Caco-2 (cell line): ENCODE data around the gene NUP93. TPM values are rescaled to one million over a fixed set of nuclear protein-coding genes. Genes with fewer than 3 reads are reported as not detected.

Source experiments
- BruUV-seq: library from RNA; stranded (reverse); fragments of 400-500 nt; replicated peaks from 2 replicates; lab custom pipeline; 2021; lab: Mats Ljungman, UMichigan
- CTCF ChIA-PET: fragments of 300-600 bp; sonication (Branson Sonifier 250); formaldehyde crosslinking; loops from one replicate; lab custom pipeline; 2022; ENCODE audit warnings: antibody characterized with exemption; lab: Charles Lee
- POLR2A ChIA-PET: fragments of 300-600 bp; sonication (Branson Sonifier 250); formaldehyde crosslinking; loops from one replicate; lab custom pipeline; 2022; ENCODE audit warnings: antibody characterized with exemption; lab: Charles Lee
- DNase-seq, 2 experiments: peaks; one replicate each; pipeline versions ENCODE4 v3.0.0 to v3.0.0-alpha.2; 2020 to 2022
- H3K27me3 ChIP-seq: replicated peaks from 2 replicates; pipeline ENCODE4 v1.6.0; 2011; ENCODE audit warnings: low read length; ENCODE audit not compliant: control insufficient read depth, insufficient read depth
- H3K36me3 ChIP-seq: 2 replicates; pipeline ENCODE4 v1.5.1; 2011; ENCODE audit warnings: low read length; ENCODE audit not compliant: control insufficient read depth, insufficient read depth
- H3K4me1 ChIP-seq: fragments of 250-450 bp; sonication (Bioruptor Pico); 2 replicates; pipeline ENCODE4 v1.5.1; 2020; ENCODE audit warnings: mild to moderate bottlenecking
- H3K4me3 ChIP-seq: 2 replicates; pipeline ENCODE4 v1.5.1; 2011; ENCODE audit warnings: low read depth, mild to moderate bottlenecking, control low read depth, low read length
- H3K9me3 ChIP-seq: fragments of 250-450 bp; sonication (Bioruptor Pico); 2 replicates; pipeline ENCODE4 v1.5.1; 2020; ENCODE audit warnings: mild to moderate bottlenecking, moderate library complexity
- H3K27ac Mint-ChIP-seq: one replicate; pipeline ENCODE4 v1.8.0; 2022; ENCODE audit warnings: mixed read lengths; ENCODE audit not compliant: unreplicated experiment
- H3K27me3 Mint-ChIP-seq: one replicate; pipeline ENCODE4 v1.8.0; 2022; ENCODE audit warnings: mixed read lengths; ENCODE audit not compliant: insufficient read depth, unreplicated experiment
- H3K36me3 Mint-ChIP-seq: one replicate; pipeline ENCODE4 v1.8.0; 2022; ENCODE audit warnings: mild to moderate bottlenecking, mixed read lengths; ENCODE audit not compliant: insufficient read depth, unreplicated experiment
- H3K4me1 Mint-ChIP-seq: one replicate; pipeline ENCODE4 v1.8.0; 2022; ENCODE audit warnings: low read depth, mixed read lengths; ENCODE audit not compliant: unreplicated experiment
- H3K4me3 Mint-ChIP-seq: one replicate; pipeline ENCODE4 v1.8.0; 2022; ENCODE audit warnings: mild to moderate bottlenecking, moderate library complexity, mixed read lengths; ENCODE audit not compliant: unreplicated experiment
- H3K9me3 Mint-ChIP-seq: one replicate; pipeline ENCODE4 v1.8.0; 2022; ENCODE audit warnings: mixed read lengths; ENCODE audit not compliant: unreplicated experiment
- CTCF ChIP-seq, 2 experiments: fragments of 200-600 bp in 1 of 2; IDR thresholded peaks; 1 replicate in 1 of 2; 2 replicates in 1 of 2; pipeline versions ENCODE4 v1.5.1 to v1.8.0; 2011 to 2022; ENCODE audit warnings: antibody characterized with exemption in 1 of 2, control low read depth in 1 of 2, inconsistent platforms in 1 of 2, low read depth in 1 of 2, low read length in 1 of 2, mild to moderate bottlenecking in 1 of 2, moderate library complexity in 1 of 2; ENCODE audit not compliant: insufficient read depth in 1 of 2, severe bottlenecking in 1 of 2, unreplicated experiment in 1 of 2
- intact Hi-C: fragments of 100-400 bp; cut with micrococcal nuclease; formaldehyde crosslinking; loops from one replicate; pipeline ENCODE4 v1.10.0; 2022; ENCODE audit not compliant: unreplicated experiment
- total RNA-seq: library from RNA; stranded (reverse); gene quantifications from 2 replicates; pipeline ENCODE4 v1.2.3, GENCODE V29; 2022

NUP93 gene
- total RNA-seq, 1 experiment from 2014 or later = 148 TPM

GRCh38 chr16:56741399-56741798 is 11.5 kb downstream of the NUP93 start:
- DNase-seq = no peak
- Mint-ChIP-seq H3K4me3 (no peak overlapping the region), H3K27ac (no peak overlapping the region), H3K27me3 (no peaks in the 10 kb centered on the region), H3K36me3 (peaks cover 20% of the 10 kb centered on the region), H3K4me1 (peaks cover 38% of the 10 kb centered on the region), H3K9me3 (no peaks in the 10 kb centered on the region)
- intact Hi-C loops = loop anchor here (5.0 kb wide), 2 partner anchors 36 to 121 kb away; no protein-coding TSS in a partner anchor
- no peak for TF ChIP-seq CTCF (IDR thresholded peaks at IDR 0.05; ENCODE audit: insufficient read depth in 1 of 2, low read depth in 1 of 2, low read length in 1 of 2, severe bottlenecking in 1 of 2, unreplicated experiment in 1 of 2)
- Histone ChIP-seq H3K27me3 (no peaks in the 10 kb centered on the region), H3K36me3 (no peaks in the 10 kb centered on the region), H3K4me3 (no peak overlapping the region), H3K9me3 (no peaks in the 10 kb centered on the region), H3K4me1 (peaks cover 47% of the 10 kb centered on the region)
- no TSS peak for BruUV-seq
- POLR2A ChIA-PET = interaction anchor here (0.7 kb wide), 1 partner anchor 20 kb away, joined by 3 read pairs; no protein-coding TSS in a partner anchor
- CTCF ChIA-PET = no interaction called here

- H3K36me3 Mint-ChIP-seq = peaks cover 20% of the 10 kb centered on the region
- ChIA-PET CTCF (interaction anchor here (0.7 kb wide), 1 partner anchor 47 kb away, joined by 3 read pairs; no protein-coding TSS in a partner anchor), POLR2A (interaction anchor here (0.7 kb wide), 1 partner anchor 19 kb away, joined by 3 read pairs; no protein-coding TSS in a partner anchor)
- H3K4me1 Mint-ChIP-seq = peaks cover 41% of the 10 kb centered on the region
- DNase-seq = peak in 1 of 2 experiments; percentile 50
- no peak for TF ChIP-seq CTCF (IDR thresholded peaks at IDR 0.05; ENCODE audit: insufficient read depth in 1 of 2, low read depth in 1 of 2, low read length in 1 of 2, severe bottlenecking in 1 of 2, unreplicated experiment in 1 of 2)
- Histone ChIP-seq H3K4me1 (peaks cover 49% of the 10 kb centered on the region), H3K9me3 (no peaks in the 10 kb centered on the region), H3K4me3 (no peak overlapping the region), H3K27me3 (no peaks in the 10 kb centered on the region), H3K36me3 (no peaks in the 10 kb centered on the region)
- no peaks in the 10 kb centered on the region for H3K9me3 Mint-ChIP-seq
- no peaks in the 10 kb centered on the region for H3K27me3 Mint-ChIP-seq
- intact Hi-C loops = loop anchor here (5.0 kb wide), 2 partner anchors 35 to 120 kb away; no protein-coding TSS in a partner anchor
- H3K4me3 Mint-ChIP-seq = no peak overlapping the region
- no TSS peak for BruUV-seq
- peak overlapping the region; percentile 29 for H3K27ac Mint-ChIP-seq
Measured at GRCh38 chr16:56742030-56742984, 12.4 kb downstream of the NUP93 start.

GRCh38 chr16:56743840-56744239 is 13.9 kb downstream of the NUP93 start:
- intact Hi-C loops = loop anchor here (5.0 kb wide), 2 partner anchors 33 to 118 kb away; no protein-coding TSS in a partner anchor
- Histone ChIP-seq H3K27me3 (no peaks in the 10 kb centered on the region), H3K36me3 (no peaks in the 10 kb centered on the region; the same call in 1 of the 2 replicates), H3K4me3 (no peak overlapping the region), H3K9me3 (no peaks in the 10 kb centered on the region), H3K4me1 (peaks cover 49% of the 10 kb centered on the region)
- no peak for DNase-seq
- no peak overlapping the region for H3K27ac Mint-ChIP-seq
- no peaks in the 10 kb centered on the region for H3K9me3 Mint-ChIP-seq
- peaks cover 47% of the 10 kb centered on the region for H3K4me1 Mint-ChIP-seq
- H3K4me3 Mint-ChIP-seq = no peak overlapping the region
- CTCF ChIA-PET = no interaction called here
- H3K36me3 Mint-ChIP-seq = peaks cover 7% of the 10 kb centered on the region
- POLR2A ChIA-PET = no interaction called here
- BruUV-seq = no TSS peak
- H3K27me3 Mint-ChIP-seq = no peaks in the 10 kb centered on the region
- TF ChIP-seq CTCF (IDR thresholded peaks at IDR 0.05; ENCODE audit: insufficient read depth in 1 of 2, low read depth in 1 of 2, low read length in 1 of 2, severe bottlenecking in 1 of 2, unreplicated experiment in 1 of 2) = no peak
